Activated CD4-positive, alpha-beta T cell treated with anti-CD3 and anti-CD28 coated beads for 36 hours (primary cell): ENCODE measurements around the gene TP53. TPM values are rescaled to one million over a fixed set of nuclear protein-coding genes. Genes with fewer than 3 reads are reported as not detected.
A peak's percentile ranks its signal among the peaks of the same experiment; 100 is the strongest.

Source experiments
- ATAC-seq: fragments of 200-7000 bp; cut with Tn5 transposase; one replicate; pipeline ENCODE4 v1.10.0; 2021; ENCODE audit warnings: mild to moderate bottlenecking, moderate library complexity
- CTCF ChIA-PET: fragments of 350-600 bp; sonication (Branson Sonifier 250); formaldehyde crosslinking; loops from one replicate; lab custom pipeline; 2021; ENCODE audit warnings: antibody characterized with exemption; lab: Charles Lee
- POLR2A ChIA-PET: fragments of 350-600 bp; sonication (Branson Sonifier 250); formaldehyde crosslinking; loops from one replicate; lab custom pipeline; 2021; ENCODE audit warnings: antibody characterized with exemption, inconsistent platforms; lab: Charles Lee
- DNase-seq: peaks from one replicate; pipeline ENCODE4 v3.0.0-alpha.2; 2020
- H3K27ac Mint-ChIP-seq: one replicate; pipeline ENCODE4 v1.8.0; 2021; ENCODE audit warnings: mixed read lengths
- H3K27me3 Mint-ChIP-seq: one replicate; pipeline ENCODE4 v1.8.0; 2021; ENCODE audit warnings: mixed read lengths
- H3K36me3 Mint-ChIP-seq: one replicate; pipeline ENCODE4 v1.8.0; 2021; ENCODE audit warnings: low read depth, mixed read lengths
- H3K4me1 Mint-ChIP-seq: one replicate; pipeline ENCODE4 v1.8.0; 2021; ENCODE audit warnings: mixed read lengths
- H3K4me3 Mint-ChIP-seq: one replicate; pipeline ENCODE4 v1.8.0; 2021; ENCODE audit warnings: mild to moderate bottlenecking, moderate library complexity, mixed read lengths
- H3K9me3 Mint-ChIP-seq: one replicate; pipeline ENCODE4 v1.8.0; 2021; ENCODE audit warnings: low read depth, mixed read lengths
- intact Hi-C, 2 experiments: fragments of 100-400 bp; cut with DNase I in 1 of 2; cut with micrococcal nuclease in 1 of 2; formaldehyde crosslinking; loops; one replicate each; pipeline versions ENCODE4 v1.14.2 to v1.15.1; 2022 to 2024; cut with DNase I, micrococcal nuclease
- total RNA-seq, 2 experiments: library from RNA; stranded (reverse); gene quantifications; one replicate each; pipeline ENCODE4 v1.2.3, GENCODE V29; 2021

The TP53 gene
- total RNA-seq, 2 experiments from 2014 or later: 127 to 165 TPM

DNA sequence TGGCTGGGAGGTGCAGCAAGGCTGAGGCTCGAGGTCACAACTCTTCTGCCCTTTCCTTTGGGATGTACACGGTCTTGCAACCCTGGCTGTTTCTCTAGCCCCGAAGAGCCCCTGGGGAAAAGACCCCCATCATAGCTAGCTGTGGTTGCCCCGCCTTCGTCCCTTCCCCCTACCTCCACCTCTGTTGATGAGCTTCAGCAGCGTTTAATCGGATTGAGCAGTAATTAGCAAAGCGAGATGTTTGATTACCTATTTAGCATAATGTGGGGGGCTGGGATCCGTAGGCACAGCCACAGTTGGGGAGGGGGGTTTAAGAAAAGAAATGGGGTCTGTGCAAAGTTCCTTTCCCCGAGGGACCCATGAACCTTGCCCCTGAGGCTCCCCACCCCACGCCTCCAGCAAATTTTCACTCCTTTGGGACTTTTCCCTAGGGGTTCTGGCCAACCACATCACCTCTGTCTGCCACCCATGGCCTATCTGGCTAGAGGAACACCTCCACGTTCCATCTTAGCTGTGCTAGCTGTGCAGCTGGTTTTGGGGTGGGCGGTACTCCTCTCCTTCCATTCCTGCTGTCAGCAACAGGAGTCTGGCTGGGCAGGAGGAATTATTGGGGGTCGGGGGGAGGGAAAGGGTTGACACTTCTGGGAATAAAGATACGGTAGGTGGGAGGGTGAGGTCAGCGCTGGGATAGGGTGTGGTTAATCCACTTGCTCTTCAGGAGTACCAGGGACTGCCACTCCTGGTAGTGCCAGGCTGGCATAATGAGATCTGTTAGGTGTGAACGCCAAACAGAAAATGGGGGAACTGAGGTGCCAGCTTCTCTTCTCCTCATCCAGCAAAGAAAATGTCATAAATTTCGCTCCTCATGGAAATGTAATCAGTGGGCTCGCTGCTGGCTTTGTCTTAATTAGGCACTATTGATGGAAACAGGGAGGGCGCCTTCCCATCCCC is 28.9 kb upstream of the TP53 start:
- H3K4me3 Mint-ChIP-seq: peak overlapping the region; percentile 49
- no peak overlapping the region for H3K27ac Mint-ChIP-seq
- POLR2A ChIA-PET: no interaction called here
- CTCF ChIA-PET: interaction anchor here (0.5 to 1.4 kb wide), 4 partner anchors 28 to 392 kb away, joined by 3 to 6 read pairs (median 4); partner anchors contain the start of genes TP53 and WRAP53
- intact Hi-C loops: no loop called here
- H3K4me1 Mint-ChIP-seq: peaks cover 11% of the 10 kb centered on the region
- H3K27me3 Mint-ChIP-seq: peaks cover 60% of the 10 kb centered on the region
- no peaks in the 10 kb centered on the region for H3K36me3 Mint-ChIP-seq
- ATAC-seq (no peak), DNase-seq (no peak)
- no peaks in the 10 kb centered on the region for H3K9me3 Mint-ChIP-seq

DNA sequence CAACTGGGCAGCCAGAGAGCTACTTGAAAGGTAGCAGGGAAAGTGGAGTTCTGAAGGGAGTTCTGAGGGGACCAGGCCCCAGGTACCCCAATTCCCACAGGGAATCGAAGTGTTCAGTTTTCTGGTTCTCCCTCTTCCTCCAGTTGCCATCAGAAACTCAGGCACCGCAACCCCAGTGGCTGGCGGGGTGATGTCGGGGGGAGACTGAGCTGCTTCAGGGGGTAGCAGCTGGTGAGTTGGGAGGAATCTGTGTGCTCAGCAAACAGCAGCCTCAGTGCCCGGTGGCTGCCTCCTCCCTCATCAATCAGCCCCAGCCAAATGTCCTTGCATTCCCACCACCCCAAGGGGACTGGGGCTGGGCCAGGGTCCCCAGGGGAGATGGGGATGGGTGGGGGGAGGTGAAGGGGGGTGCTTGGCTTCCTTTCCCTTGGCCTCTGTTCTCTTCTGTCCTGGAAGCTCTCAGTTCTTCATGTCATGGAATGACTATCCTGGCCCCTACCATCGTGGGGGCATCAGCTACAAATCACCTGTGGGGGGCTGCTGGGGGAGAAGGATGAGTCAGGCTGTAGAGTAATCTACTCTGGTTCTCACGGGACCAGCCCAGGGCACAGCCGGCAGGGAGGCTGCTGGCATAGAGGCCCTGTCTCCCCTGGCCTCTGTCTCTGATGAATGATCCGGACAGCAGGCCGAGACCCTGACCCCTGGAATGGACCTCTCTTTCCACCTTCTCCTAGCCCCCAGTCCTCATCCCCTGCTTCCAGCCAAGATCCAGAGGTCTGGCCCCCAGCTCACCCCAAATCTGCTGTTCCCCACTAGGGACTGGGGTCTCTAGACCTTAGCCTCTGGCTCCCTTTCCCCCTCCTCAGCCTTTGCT is 27.7 kb upstream of the TP53 start:
- Mint-ChIP-seq H3K27ac (no peak overlapping the region), H3K27me3 (peaks cover 62% of the 10 kb centered on the region), H3K4me3 (no peak overlapping the region), H3K9me3 (no peaks in the 10 kb centered on the region), H3K4me1 (peaks cover 20% of the 10 kb centered on the region), H3K36me3 (no peaks in the 10 kb centered on the region)
- intact Hi-C loops: no loop called here
- DNase-seq (no peak), ATAC-seq (no peak)
- POLR2A ChIA-PET: no interaction called here
- CTCF ChIA-PET: interaction anchor here (0.7 to 1.0 kb wide), 2 partner anchors 24 to 238 kb away, joined by 3 read pairs; no protein-coding TSS in a partner anchor

DNA sequence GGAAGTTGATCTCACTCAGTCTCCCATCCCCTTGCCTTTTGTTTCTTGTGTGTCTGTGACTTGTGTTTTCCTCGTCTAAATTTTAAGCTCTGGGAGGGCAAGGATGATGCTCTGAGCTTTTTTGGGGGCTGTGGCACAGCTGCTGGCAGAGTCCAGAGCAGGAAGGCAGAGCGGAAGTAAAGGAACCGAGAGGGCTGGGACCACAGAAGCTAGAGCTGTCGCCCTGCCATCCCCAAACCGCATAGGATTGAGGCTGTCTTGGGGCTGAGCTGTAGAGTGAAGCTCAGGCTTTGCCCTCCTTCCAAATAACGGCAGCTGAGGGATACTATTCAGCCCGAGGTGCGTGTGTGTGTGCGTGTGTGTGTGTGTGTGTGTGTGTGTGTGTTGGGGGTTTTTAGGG is 26.5 kb upstream of the TP53 start:
- H3K4me3 Mint-ChIP-seq: no peak overlapping the region
- ATAC-seq (no peak), DNase-seq (no peak)
- no peak overlapping the region for H3K27ac Mint-ChIP-seq
- no peaks in the 10 kb centered on the region for H3K9me3 Mint-ChIP-seq
- peaks cover 64% of the 10 kb centered on the region for H3K27me3 Mint-ChIP-seq
- ChIA-PET CTCF (interaction anchor here (0.5 to 1.0 kb wide), 5 partner anchors 9 to 29 kb away, joined by 3 to 5 read pairs (median 3); no protein-coding TSS in a partner anchor), POLR2A (interaction anchor here (0.6 kb wide), 1 partner anchor 98 kb away, joined by 4 read pairs; no protein-coding TSS in a partner anchor)
- H3K36me3 Mint-ChIP-seq: no peaks in the 10 kb centered on the region
- peaks cover 20% of the 10 kb centered on the region for H3K4me1 Mint-ChIP-seq
- intact Hi-C loops: no loop called here

DNA sequence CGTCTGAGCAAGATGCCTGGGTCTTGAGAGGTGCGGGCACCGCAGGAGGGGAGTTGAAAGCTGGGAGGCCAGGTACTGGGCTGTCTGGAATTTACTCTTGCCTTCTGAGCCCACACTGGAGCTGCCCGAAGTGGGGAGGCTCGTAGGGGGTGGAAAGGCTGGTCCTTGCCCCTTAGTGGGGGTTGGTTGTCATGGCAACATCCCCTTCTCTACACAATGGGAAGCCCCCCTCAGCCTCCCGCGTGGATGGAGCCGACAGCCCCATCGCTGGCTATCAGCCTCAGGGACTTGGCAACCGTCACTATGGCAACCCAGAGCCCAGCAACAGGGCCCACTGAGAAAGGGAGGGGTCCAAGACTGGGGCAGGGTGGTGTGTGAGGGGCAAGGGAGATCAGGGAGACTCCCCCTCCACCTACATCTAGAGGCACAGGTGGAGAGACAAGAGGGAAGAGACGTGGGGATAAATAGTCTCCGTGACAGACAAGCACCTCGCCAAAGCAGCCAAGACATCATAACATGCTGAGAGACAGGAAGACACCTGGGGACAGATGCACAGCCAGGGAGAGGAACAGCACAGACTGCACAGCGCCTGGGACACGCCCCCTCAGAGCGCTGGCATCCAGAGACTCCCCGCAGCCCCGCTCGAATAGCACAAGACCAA is 25.0 kb upstream of the TP53 start:
- DNase-seq: no peak
- Mint-ChIP-seq H3K27me3 (peaks cover 63% of the 10 kb centered on the region), H3K27ac (no peak overlapping the region), H3K36me3 (no peaks in the 10 kb centered on the region), H3K4me1 (peaks cover 15% of the 10 kb centered on the region), H3K4me3 (no peak overlapping the region), H3K9me3 (no peaks in the 10 kb centered on the region)
- ChIA-PET POLR2A (no interaction called here), CTCF (no interaction called here)
- intact Hi-C loops: no loop called here
- peak; percentile 18 for ATAC-seq

DNA sequence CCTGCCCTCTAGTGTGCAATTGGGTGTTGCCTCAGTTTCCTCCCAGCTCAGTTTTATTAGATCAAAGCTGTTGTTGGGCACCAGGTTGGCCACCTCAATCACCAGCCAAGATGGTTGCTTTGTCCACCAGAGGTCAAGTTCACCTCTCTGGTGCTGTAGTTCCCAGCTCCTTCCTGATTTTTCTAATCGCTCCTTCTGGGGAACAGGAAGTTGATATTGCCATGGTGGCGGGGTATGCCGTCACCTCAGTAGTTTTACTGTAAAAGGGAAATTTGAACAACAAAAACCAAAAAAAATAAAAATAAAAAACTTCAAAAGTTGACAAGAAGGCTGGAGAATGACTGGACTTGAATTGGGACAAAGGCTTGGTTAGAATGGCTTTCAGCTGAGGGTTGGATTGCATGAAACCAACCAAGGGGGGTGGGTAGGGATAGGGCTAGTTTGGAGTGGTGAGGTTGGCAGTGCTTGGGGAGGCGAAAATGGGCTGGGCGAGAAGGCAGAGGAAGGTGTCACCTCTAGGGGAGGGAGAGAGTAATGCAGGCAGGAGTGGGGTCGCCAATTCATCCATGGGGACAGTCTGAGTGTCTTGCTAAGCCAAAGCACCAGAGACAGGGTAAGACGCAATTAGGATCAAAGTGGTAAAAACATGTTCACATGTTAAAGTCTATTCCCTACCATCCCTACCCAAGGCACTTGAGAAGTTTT is 23.9 kb upstream of the TP53 start:
- ATAC-seq: peak; percentile 68

DNA sequence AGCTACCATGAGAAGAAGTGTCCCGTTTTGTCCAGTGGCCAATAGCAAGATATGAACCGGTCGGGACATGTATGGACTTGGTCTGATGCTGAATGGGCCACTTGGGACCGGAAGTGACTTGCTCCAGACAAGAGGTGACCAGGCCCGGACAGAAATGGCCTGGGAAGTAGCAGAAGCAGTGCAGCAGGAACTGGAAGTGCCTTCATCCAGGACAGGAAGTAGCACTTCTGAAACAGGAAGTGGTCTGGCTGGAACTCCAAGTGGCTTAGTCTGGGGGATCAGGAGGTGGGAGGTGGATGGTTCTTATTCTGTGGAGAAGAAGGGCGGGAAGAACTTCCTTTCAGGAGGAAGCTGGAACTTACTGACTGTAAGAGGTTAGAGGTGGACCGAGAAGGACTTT is 23.0 kb upstream of the TP53 start:
- H3K4me1 Mint-ChIP-seq: peaks cover 14% of the 10 kb centered on the region
- H3K27ac Mint-ChIP-seq: no peak overlapping the region
- H3K27me3 Mint-ChIP-seq: peaks cover 62% of the 10 kb centered on the region
- no peaks in the 10 kb centered on the region for H3K36me3 Mint-ChIP-seq
- intact Hi-C loops: no loop called here
- ChIA-PET CTCF (interaction anchor here (0.7 to 0.9 kb wide), 2 partner anchors 11 to 355 kb away, joined by 3 to 4 read pairs; no protein-coding TSS in a partner anchor), POLR2A (interaction anchor here (0.7 to 1.4 kb wide), 2 partner anchors 23 to 214 kb away, joined by 3 read pairs; partner anchors contain the start of gene TP53)
- H3K9me3 Mint-ChIP-seq: no peaks in the 10 kb centered on the region
- ATAC-seq (no peak), DNase-seq (no peak)
- H3K4me3 Mint-ChIP-seq: no peak overlapping the region

More for the DNA sequence above, 23.9 kb upstream of the TP53 start:
- Mint-ChIP-seq H3K9me3 (no peaks in the 10 kb centered on the region), H3K36me3 (no peaks in the 10 kb centered on the region), H3K4me1 (peaks cover 9% of the 10 kb centered on the region), H3K27me3 (peaks cover 64% of the 10 kb centered on the region), H3K4me3 (no peak overlapping the region), H3K27ac (no peak overlapping the region)
- CTCF ChIA-PET: interaction anchor here (0.6 to 0.9 kb wide), 3 partner anchors 68 to 356 kb away, joined by 3 to 4 read pairs (median 3); no protein-coding TSS in a partner anchor
- intact Hi-C loops: no loop called here
- POLR2A ChIA-PET: interaction anchor here (0.7 kb wide), 1 partner anchor 215 kb away, joined by 3 read pairs; no protein-coding TSS in a partner anchor
- peak; percentile 39 for DNase-seq

DNA sequence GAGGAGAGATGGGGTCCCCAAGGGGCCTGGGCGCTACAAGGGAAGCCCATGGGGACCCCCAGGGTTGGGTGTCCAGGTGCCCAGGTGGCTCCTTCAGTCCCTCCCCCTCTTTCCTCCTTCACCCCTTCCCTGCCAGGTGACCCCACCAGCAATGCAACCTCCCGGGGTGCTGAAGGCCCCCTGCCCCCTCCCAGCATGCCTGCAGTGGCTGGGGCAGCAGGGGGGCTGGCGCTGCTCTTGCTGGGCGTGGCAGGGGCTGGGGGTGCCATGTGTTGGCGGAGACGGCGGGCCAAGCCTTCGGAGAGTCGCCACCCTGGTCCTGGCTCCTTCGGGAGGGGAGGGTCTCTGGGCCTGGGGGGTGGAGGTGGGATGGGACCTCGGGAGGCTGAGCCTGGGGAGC is 21.7 kb upstream of the TP53 start:
- ATAC-seq (no peak), DNase-seq (no peak)
- no peaks in the 10 kb centered on the region for H3K9me3 Mint-ChIP-seq
- CTCF ChIA-PET: interaction anchor here (0.8 kb wide), 1 partner anchor 20 kb away, joined by 4 read pairs; no protein-coding TSS in a partner anchor
- H3K4me3 Mint-ChIP-seq: no peak overlapping the region
- H3K4me1 Mint-ChIP-seq: peaks cover 20% of the 10 kb centered on the region
- H3K27me3 Mint-ChIP-seq: peaks cover 64% of the 10 kb centered on the region
- POLR2A ChIA-PET: no interaction called here
- H3K36me3 Mint-ChIP-seq: no peaks in the 10 kb centered on the region
- no peak overlapping the region for H3K27ac Mint-ChIP-seq
- intact Hi-C loops: no loop called here

DNA sequence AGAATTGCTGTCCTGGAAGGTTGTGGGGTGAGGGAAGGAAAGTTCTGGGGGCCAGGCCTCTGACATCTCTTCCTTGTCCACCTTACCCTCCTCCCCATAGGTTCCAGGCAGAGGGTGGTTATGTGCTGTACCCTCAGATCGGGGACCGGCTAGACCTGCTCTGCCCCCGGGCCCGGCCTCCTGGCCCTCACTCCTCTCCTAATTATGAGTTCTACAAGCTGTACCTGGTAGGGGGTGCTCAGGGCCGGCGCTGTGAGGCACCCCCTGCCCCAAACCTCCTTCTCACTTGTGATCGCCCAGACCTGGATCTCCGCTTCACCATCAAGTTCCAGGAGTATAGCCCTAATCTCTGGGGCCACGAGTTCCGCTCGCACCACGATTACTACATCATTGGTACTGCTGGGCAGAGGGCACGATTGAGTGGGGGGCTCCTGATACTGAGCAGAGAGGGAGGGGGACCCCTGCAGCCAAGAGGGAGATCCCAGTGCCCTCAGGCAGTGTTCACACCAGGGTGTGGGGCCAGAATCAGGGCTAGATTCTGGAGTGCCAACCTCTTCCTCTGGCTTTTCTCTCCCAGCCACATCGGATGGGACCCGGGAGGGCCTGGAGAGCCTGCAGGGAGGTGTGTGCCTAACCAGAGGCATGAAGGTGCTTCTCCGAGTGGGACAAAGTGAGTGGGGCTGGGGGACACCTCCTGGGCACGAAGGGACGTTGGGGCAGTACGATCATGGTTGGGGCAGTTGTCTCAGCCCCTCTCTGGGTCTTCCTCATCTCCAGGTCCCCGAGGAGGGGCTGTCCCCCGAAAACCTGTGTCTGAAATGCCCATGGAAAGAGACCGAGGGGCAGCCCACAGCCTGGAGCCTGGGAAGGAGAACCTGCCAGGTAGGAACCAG is 20.8 kb upstream of the TP53 start:
- no peaks in the 10 kb centered on the region for H3K36me3 Mint-ChIP-seq
- CTCF ChIA-PET: interaction anchor here (0.8 to 4.8 kb wide), 3 partner anchors 19 to 282 kb away, joined by 3 to 25 read pairs (median 4); partner anchors contain the start of genes TP53 and WRAP53
- H3K4me3 Mint-ChIP-seq: no peak overlapping the region
- intact Hi-C loops: no loop called here
- DNase-seq: no peak
- POLR2A ChIA-PET: no interaction called here
- ATAC-seq: no peak
- H3K9me3 Mint-ChIP-seq: no peaks in the 10 kb centered on the region
- H3K27me3 Mint-ChIP-seq: peaks cover 64% of the 10 kb centered on the region
- no peak overlapping the region for H3K27ac Mint-ChIP-seq
- peaks cover 23% of the 10 kb centered on the region for H3K4me1 Mint-ChIP-seq

DNA sequence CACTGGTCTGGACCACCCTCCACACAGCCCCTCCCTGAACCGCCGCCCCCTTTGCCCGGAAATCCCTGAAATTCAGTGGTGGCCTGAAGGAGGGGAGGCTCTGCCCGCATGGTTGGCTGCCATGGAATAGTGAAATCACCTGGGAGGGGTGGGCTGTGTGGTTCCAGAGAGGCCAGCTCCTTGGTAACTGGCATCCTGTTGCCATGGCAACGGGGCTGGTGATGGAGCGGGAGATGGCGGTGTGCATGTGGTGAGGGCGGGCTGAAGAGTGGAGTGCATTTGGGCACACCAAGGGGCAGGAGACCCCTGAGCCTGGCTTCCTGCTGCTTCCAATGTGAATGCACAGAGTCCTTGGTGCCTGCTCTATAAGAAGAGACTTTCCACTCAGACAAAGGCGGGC is 20.2 kb upstream of the TP53 start:
- peaks cover 23% of the 10 kb centered on the region for H3K4me1 Mint-ChIP-seq
- ATAC-seq (no peak), DNase-seq (no peak)
- H3K9me3 Mint-ChIP-seq: no peaks in the 10 kb centered on the region
- no peak overlapping the region for H3K27ac Mint-ChIP-seq
- ChIA-PET POLR2A (interaction anchor here (0.8 kb wide), 1 partner anchor 21 kb away, joined by 6 read pairs; no protein-coding TSS in a partner anchor), CTCF (interaction anchor here (0.7 to 4.8 kb wide), 4 partner anchors 18 to 697 kb away, joined by 3 to 25 read pairs (median 3); partner anchors contain the start of genes TP53 and WRAP53)
- peaks cover 3% of the 10 kb centered on the region for H3K36me3 Mint-ChIP-seq
- intact Hi-C loops: no loop called here
- H3K27me3 Mint-ChIP-seq: peaks cover 59% of the 10 kb centered on the region
- no peak overlapping the region for H3K4me3 Mint-ChIP-seq
